IMR-90 (cell line): ENCODE measurements around the gene TEX2. TPM values are rescaled to one million over a fixed set of nuclear protein-coding genes. Genes with fewer than 3 reads are reported as not detected.
A peak's percentile ranks its signal among the peaks of the same experiment; 100 is the strongest.

Experiments used
- ATAC-seq: fragments of 200-7000 bp; cut with Tn5 transposase; 2 replicates; pipeline ENCODE4 v1.9.1; 2020; ENCODE audit warnings: low read depth, mild to moderate bottlenecking, moderate library complexity
- BruUV-seq: library from RNA; stranded (reverse); fragments of 400-500 nt; replicated peaks from 2 replicates; lab custom pipeline; 2021; lab: Mats Ljungman, UMichigan
- CTCF ChIA-PET: fragments of 300-600 bp; formaldehyde crosslinking; extraction: SDS; loops from one replicate; lab custom pipeline; 2021; ENCODE audit warnings: antibody characterized with exemption; lab: Yijun Ruan, JAX
- POLR2A ChIA-PET: fragments of 300-600 bp; sonication (Branson Sonifier 250); formaldehyde crosslinking; loops from one replicate; lab custom pipeline; 2022; ENCODE audit warnings: antibody characterized with exemption; ENCODE audit not compliant: unreplicated experiment; lab: Charles Lee
- DNase-seq: peaks from one replicate; pipeline ENCODE4 v3.0.0; 2013
- H2AFZ ChIP-seq: replicated peaks from 2 replicates; pipeline ENCODE3; 2013; ENCODE audit warnings: low read length, mild to moderate bottlenecking; ENCODE audit not compliant: poor library complexity
- H2AK5ac ChIP-seq: 2 replicates; pipeline ENCODE4 v1.6.1; 2013; ENCODE audit warnings: low read depth, low read length, inconsistent platforms
- H2AK9ac ChIP-seq: replicated peaks from 2 replicates; pipeline ENCODE3; 2013; ENCODE audit warnings: mild to moderate bottlenecking, low read depth, low read length, moderate library complexity; ENCODE audit not compliant: poor library complexity
- H2BK120ac ChIP-seq: 2 replicates; pipeline ENCODE4 v1.6.1; 2013; ENCODE audit warnings: low read depth, low read length, inconsistent platforms
- H2BK15ac ChIP-seq: 3 replicates; pipeline ENCODE4 v1.6.1; 2013; ENCODE audit warnings: low read depth, low read length, inconsistent platforms
- H2BK20ac ChIP-seq: 2 replicates; pipeline ENCODE4 v1.6.1; 2013; ENCODE audit warnings: low read depth, mild to moderate bottlenecking, inconsistent platforms, low read length, moderate library complexity
- H2BK5ac ChIP-seq: 2 replicates; pipeline ENCODE4 v1.6.1; 2013; ENCODE audit warnings: mild to moderate bottlenecking, low read depth, low read length, inconsistent platforms; ENCODE audit not compliant: poor library complexity, severe bottlenecking
- H3K14ac ChIP-seq: replicated peaks from 2 replicates; pipeline ENCODE4 v1.6.1; 2013; ENCODE audit warnings: low read depth, low read length, inconsistent platforms
- H3K18ac ChIP-seq: 2 replicates; pipeline ENCODE4 v1.6.1; 2013; ENCODE audit warnings: low read depth, low read length, control low read depth
- H3K23ac ChIP-seq: 2 replicates; pipeline ENCODE4 v1.6.1; 2013; ENCODE audit warnings: low read depth, low read length, inconsistent platforms
- H3K27ac ChIP-seq: 2 replicates; pipeline ENCODE4 v1.5.1; 2013; ENCODE audit warnings: mild to moderate bottlenecking, control low read depth, low read length; ENCODE audit not compliant: insufficient read depth
- H3K27me3 ChIP-seq: 2 replicates; pipeline ENCODE4 v1.6.1; 2013; ENCODE audit warnings: low read length; ENCODE audit not compliant: control insufficient read depth, insufficient read depth
- H3K36me3 ChIP-seq: 2 replicates; pipeline ENCODE4 v1.6.1; 2013; ENCODE audit warnings: low read length, mixed read lengths; ENCODE audit not compliant: control insufficient read depth, insufficient read depth
- H3K4ac ChIP-seq: 2 replicates; pipeline ENCODE4 v1.6.1; 2013; ENCODE audit warnings: low read depth, low read length, inconsistent platforms
- H3K4me1 ChIP-seq: 2 replicates; pipeline ENCODE4 v1.6.1; 2013; ENCODE audit warnings: low read length, mixed read lengths; ENCODE audit not compliant: control insufficient read depth, insufficient read depth
- H3K4me2 ChIP-seq: 2 replicates; pipeline ENCODE4 v1.6.1; 2013; ENCODE audit warnings: low read depth, mild to moderate bottlenecking, control low read depth, low read length, moderate library complexity
- H3K4me3 ChIP-seq: 2 replicates; pipeline ENCODE4 v1.5.1; 2013; ENCODE audit warnings: low read depth, mild to moderate bottlenecking, control low read depth, low read length, moderate library complexity; ENCODE audit not compliant: insufficient read depth
- H3K56ac ChIP-seq: 2 replicates; pipeline ENCODE4 v1.6.1; 2013; ENCODE audit warnings: low read length, inconsistent platforms; ENCODE audit not compliant: insufficient read depth; ENCODE audit errors: extremely low read depth
- H3K79me1 ChIP-seq, 2 experiments: 2 replicates each; pipeline ENCODE4 v1.6.1; 2013; ENCODE audit warnings: low read length in 2 of 2, inconsistent platforms in 1 of 2, low read depth in 1 of 2
- H3K9ac ChIP-seq: 2 replicates; pipeline ENCODE4 v1.6.1; 2013; ENCODE audit warnings: low read depth, low read length, control low read depth
- H3K9me1 ChIP-seq: 2 replicates; pipeline ENCODE4 v1.6.1; 2013; ENCODE audit warnings: low read length, inconsistent platforms; ENCODE audit not compliant: insufficient read depth
- H3K9me3 ChIP-seq: 2 replicates; pipeline ENCODE4 v1.6.1; 2013; ENCODE audit warnings: low read length; ENCODE audit not compliant: control insufficient read depth, insufficient read depth
- H4K20me1 ChIP-seq: 2 replicates; pipeline ENCODE4 v1.6.1; 2013; ENCODE audit warnings: low read length, inconsistent platforms; ENCODE audit not compliant: insufficient read depth
- H4K5ac ChIP-seq: 2 replicates; pipeline ENCODE4 v1.6.1; 2013; ENCODE audit warnings: mild to moderate bottlenecking, low read depth, low read length, control low read depth
- H4K8ac ChIP-seq, 2 experiments: 2 replicates each; pipeline ENCODE4 v1.6.1; 2013; ENCODE audit warnings: low read depth in 2 of 2, low read length in 2 of 2, control low read depth in 1 of 2, inconsistent platforms in 1 of 2
- H4K91ac ChIP-seq: 2 replicates; pipeline ENCODE4 v1.6.1; 2013; ENCODE audit warnings: low read depth, low read length, inconsistent platforms; ENCODE audit not compliant: insufficient read depth
- BHLHE40 ChIP-seq: fragments of 150-350 bp; IDR thresholded peaks from 2 replicates; pipeline ENCODE4 v1.6.1; 2016; ENCODE audit warnings: mild to moderate bottlenecking, low read depth, low read length
- CEBPB ChIP-seq: IDR thresholded peaks from 2 replicates; pipeline ENCODE4 v1.6.1; 2012; ENCODE audit warnings: low read depth, low read length, improper control_type of control experiment
- CHD1 ChIP-seq: IDR thresholded peaks from 2 replicates; pipeline ENCODE4 v1.6.1; 2012; ENCODE audit warnings: low read depth, low read length, improper control_type of control experiment
- CTCF ChIP-seq: conservative IDR thresholded peaks from 2 replicates; pipeline ENCODE4 v1.5.1; 2012; ENCODE audit warnings: mild to moderate bottlenecking, low read depth, low read length, improper control_type of control experiment
- ELK1 ChIP-seq: fragments of 150-350 bp; IDR thresholded peaks from 2 replicates; pipeline ENCODE4 v1.6.1; 2016; ENCODE audit warnings: low read depth, mild to moderate bottlenecking, low read length, moderate library complexity, borderline replicate concordance
- FOS ChIP-seq: fragments of 150-350 bp; IDR thresholded peaks from 2 replicates; pipeline ENCODE4 v1.6.1; 2016; ENCODE audit warnings: low read depth, low read length
- MAFK ChIP-seq: IDR thresholded peaks from 2 replicates; pipeline ENCODE4 v1.6.1; 2012; ENCODE audit warnings: low read depth, low read length, improper control_type of control experiment
- MAZ ChIP-seq: IDR thresholded peaks from 2 replicates; pipeline ENCODE4 v1.6.1; 2012; ENCODE audit warnings: low read depth, mild to moderate bottlenecking, low read length, improper control_type of control experiment, moderate library complexity, borderline replicate concordance
- MXI1 ChIP-seq: IDR thresholded peaks from 2 replicates; pipeline ENCODE4 v1.6.1; 2012; ENCODE audit warnings: low read depth, mild to moderate bottlenecking, low read length, moderate library complexity, borderline replicate concordance
- NFE2L2 ChIP-seq: fragments of 150-350 bp; IDR thresholded peaks from 2 replicates; pipeline ENCODE4 v1.6.1; 2016; ENCODE audit warnings: low read depth, mild to moderate bottlenecking, low read length
- POLR2A ChIP-seq: IDR thresholded peaks from 2 replicates; pipeline ENCODE4 v1.6.1; 2012; ENCODE audit warnings: mild to moderate bottlenecking, low read depth, low read length
- RAD21 ChIP-seq: IDR thresholded peaks from 2 replicates; pipeline ENCODE4 v1.6.1; 2012; ENCODE audit warnings: low read length, improper control_type of control experiment
- RCOR1 ChIP-seq: IDR thresholded peaks from 2 replicates; pipeline ENCODE4 v1.6.1; 2012; ENCODE audit warnings: mild to moderate bottlenecking, low read length, improper control_type of control experiment; ENCODE audit not compliant: insufficient replicate concordance
- RFX5 ChIP-seq: IDR thresholded peaks from 2 replicates; pipeline ENCODE4 v1.8.0; 2012; ENCODE audit warnings: low read depth, mild to moderate bottlenecking, low read length, moderate library complexity
- USF2 ChIP-seq: fragments of 150-350 bp; IDR thresholded peaks from 2 replicates; pipeline ENCODE4 v1.6.1; 2017; ENCODE audit warnings: mild to moderate bottlenecking, antibody characterized with exemption, low read length, low read depth
- WGBS, 2 experiments: methylation state at CpG; one replicate each; pipeline versions ENCODE4 v1.1.5 to v1.1.7; 2013; ENCODE audit warnings: missing lambda C conversion rate in 2 of 2; ENCODE audit not compliant: insufficient read length in 1 of 2; ENCODE audit errors: extremely low coverage in 2 of 2; 5-methylcytosine and 5-hydroxymethylcytosine counted together
- dilution Hi-C: fragments of 300-500 bp; cut with HindIII; formaldehyde crosslinking; loops from one replicate; pipeline ENCODE4 v1.14.3; 2018; ENCODE audit warnings: low sequenced_read_pairs; ENCODE audit not compliant: unreplicated experiment
- in situ Hi-C: fragments of 300-500 bp; cut with MboI; formaldehyde crosslinking; loops from 3 replicates; pipeline ENCODE4 v1.14.3; 2019; ENCODE audit warnings: low sequenced_read_pairs, inconsistent platforms, mixed read lengths
- intact Hi-C: fragments of 100-400 bp; cut with micrococcal nuclease; formaldehyde crosslinking; loops from 2 replicates; pipeline ENCODE4 v1.10.0; 2022
- polyA plus RNA-seq, 3 experiments: library from polyadenylated mRNA; depleted of rRNA; stranded (reverse); fragments of >200 nt; gene quantifications; 2 replicates each; pipeline ENCODE4 v1.2.3, GENCODE V29; 2012; ENCODE audit warnings: low replicate concordance in 1 of 3
- total RNA-seq: library from RNA; depleted of rRNA; stranded (reverse); fragments of >200 nt; gene quantifications from 2 replicates; pipeline ENCODE4 v1.2.3, GENCODE V29; 2012

TEX2 gene
- total and polyA plus RNA-seq, 2 of the 4 experiments (the other 2 are of a cell fraction) = 18.2 to 21.9 TPM

GRCh38 chr17:64135000-64135399, 128.1 kb downstream of the TEX2 start:
- no CpG with 5 or more reads among the region's 6 CpGs for WGBS, 2 experiments
- Histone ChIP-seq H2AFZ (peak overlapping the region; percentile 41), H3K4ac (no peak overlapping the region), H3K36me3 (no peaks in the 10 kb centered on the region), H2BK20ac (no peak overlapping the region), H2BK15ac (no peak overlapping the region), H3K4me3 (no peak overlapping the region), H3K79me1 (0 out of 4 replicates have a peak, but pooled peaks cover 3% of the 10 kb centered on the region in 2 experiments), H3K27ac (no peak overlapping the region), H3K23ac (no peak overlapping the region), H2BK5ac (no peak overlapping the region), H3K56ac (no peak overlapping the region), H3K27me3 (no peaks in the 10 kb centered on the region), H3K4me2 (no peak overlapping the region), H4K5ac (no peak overlapping the region), H2BK120ac (no peak overlapping the region), H4K20me1 (no peaks in the 10 kb centered on the region), H3K14ac (no peak overlapping the region), H2AK9ac (no peak overlapping the region), H4K8ac (no peak overlapping the region), H3K18ac (no peak overlapping the region), H2AK5ac (no peak overlapping the region), H4K91ac (no peak overlapping the region), H3K9me1 (peaks cover 3% of the 10 kb centered on the region; the same call in 1 of the 2 replicates), H3K4me1 (peaks cover 5% of the 10 kb centered on the region; the same call in 1 of the 2 replicates), H3K9ac (no peak overlapping the region), H3K9me3 (no peaks in the 10 kb centered on the region)
- DNase-seq = no peak
- CTCF ChIA-PET = interaction anchor here (2.9 kb wide), 1 partner anchor 105 kb away, joined by 74 read pairs; no protein-coding TSS in a partner anchor
- BruUV-seq = no TSS peak
- POLR2A ChIA-PET = no interaction called here
- no peak for ATAC-seq
- dilution Hi-C loops (no loop called here), in situ Hi-C loops (loop anchor here (5.0 kb wide), 2 partner anchors 103 to 218 kb away; partner anchors contain the start of gene GH1), intact Hi-C loops (no loop called here)
- TF ChIP-seq CTCF (no peak), RAD21 (no peak), RCOR1 (no peak), MXI1 (no peak), MAZ (no peak), USF2 (no peak), RFX5 (no peak), MAFK (no peak), FOS (no peak), NFE2L2 (no peak), ELK1 (no peak), POLR2A (no peak), CHD1 (no peak), BHLHE40 (no peak), CEBPB (no peak)
